ENCODE measurements around the gene GPR26.

Gene GPR26, protein sequence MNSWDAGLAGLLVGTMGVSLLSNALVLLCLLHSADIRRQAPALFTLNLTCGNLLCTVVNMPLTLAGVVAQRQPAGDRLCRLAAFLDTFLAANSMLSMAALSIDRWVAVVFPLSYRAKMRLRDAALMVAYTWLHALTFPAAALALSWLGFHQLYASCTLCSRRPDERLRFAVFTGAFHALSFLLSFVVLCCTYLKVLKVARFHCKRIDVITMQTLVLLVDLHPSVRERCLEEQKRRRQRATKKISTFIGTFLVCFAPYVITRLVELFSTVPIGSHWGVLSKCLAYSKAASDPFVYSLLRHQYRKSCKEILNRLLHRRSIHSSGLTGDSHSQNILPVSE

DNA sequence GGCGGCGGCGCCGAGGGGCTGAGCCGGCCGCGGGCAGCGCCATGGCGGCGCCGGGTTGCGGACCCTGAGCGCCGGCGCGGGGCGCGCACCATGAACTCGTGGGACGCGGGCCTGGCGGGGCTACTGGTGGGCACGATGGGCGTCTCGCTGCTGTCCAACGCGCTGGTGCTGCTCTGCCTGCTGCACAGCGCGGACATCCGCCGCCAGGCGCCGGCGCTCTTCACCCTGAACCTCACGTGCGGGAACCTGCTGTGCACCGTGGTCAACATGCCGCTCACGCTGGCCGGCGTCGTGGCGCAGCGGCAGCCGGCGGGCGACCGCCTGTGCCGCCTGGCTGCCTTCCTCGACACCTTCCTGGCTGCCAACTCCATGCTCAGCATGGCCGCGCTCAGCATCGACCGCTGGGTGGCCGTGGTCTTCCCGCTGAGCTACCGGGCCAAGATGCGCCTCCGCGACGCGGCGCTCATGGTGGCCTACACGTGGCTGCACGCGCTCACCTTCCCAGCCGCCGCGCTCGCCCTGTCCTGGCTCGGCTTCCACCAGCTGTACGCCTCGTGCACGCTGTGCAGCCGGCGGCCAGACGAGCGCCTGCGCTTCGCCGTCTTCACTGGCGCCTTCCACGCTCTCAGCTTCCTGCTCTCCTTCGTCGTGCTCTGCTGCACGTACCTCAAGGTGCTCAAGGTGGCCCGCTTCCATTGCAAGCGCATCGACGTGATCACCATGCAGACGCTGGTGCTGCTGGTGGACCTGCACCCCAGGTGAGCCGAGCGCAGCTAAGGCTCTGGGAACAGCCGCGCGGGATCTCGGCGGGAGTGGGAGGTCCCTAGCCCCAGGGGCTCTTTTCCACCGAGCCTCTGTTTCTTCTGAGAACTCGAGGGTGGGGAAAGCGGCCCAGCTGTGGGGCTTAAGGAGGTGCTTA is at the start of gene GPR26:
Gene GPR26 (plus strand): TSS at position 38 of the 919 bp plus-strand sequence. CDS start 53 bp downstream, at position 91.
- no peak for DNase-seq

DNA sequence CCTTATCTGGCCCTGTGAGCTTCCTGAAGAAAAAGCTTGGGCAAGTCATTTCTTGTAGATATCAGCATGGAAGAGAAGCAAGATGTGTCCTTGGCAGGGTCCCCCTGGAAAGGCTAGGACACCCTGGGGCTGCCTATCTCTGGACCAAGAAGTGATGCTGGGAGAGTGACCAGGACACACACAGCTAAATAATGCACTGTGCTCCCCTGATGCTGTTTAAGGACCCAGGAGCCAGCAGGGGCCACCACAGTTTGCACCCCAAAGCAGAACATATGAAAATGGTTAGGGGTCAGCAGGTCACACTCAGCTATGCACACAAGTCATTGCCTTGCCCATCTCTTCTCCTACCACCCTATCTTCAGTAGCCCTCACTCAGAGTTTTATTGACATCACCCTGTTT is 47.9 kb upstream of the GPR26 start:
- DNase-seq, result no peak

DNA sequence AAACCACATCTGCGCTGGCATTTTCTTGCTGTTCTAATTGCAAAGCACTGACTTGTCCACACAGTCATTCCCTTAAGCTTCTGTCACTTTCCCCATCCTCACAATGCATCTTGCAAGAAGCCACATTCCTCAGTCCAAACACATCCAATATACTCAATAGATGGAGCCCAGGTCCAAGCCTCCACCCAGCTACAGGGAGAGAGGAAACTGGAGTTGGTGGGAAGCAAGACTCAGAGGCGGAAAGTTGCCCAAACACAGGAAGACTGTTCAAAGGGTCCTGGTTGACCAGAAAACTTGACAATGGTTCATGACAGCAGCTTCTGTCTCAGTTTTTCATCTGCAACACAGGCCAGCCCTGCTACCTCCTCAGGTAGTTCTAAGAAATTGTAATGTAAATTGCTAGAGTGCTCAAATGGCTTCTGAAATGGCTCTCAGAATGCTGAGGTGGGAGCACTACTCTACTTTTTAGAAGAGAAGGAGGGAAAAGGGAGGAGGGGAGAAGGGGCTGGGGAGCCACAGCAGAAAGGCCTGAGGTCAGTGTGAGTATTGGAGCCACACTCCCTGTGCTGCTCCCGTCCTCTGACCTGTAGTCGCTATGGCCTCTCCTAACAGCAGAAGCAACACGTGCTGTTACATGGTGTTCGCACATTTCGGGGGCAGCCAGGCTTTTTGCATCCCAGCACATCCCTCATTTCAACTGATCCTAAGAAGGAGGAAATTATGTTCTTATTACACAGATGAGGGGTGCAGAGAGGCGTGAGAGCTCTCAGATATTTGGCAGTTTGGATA is 46.9 kb upstream of the GPR26 start:
- DNase-seq, result no peak

DNA sequence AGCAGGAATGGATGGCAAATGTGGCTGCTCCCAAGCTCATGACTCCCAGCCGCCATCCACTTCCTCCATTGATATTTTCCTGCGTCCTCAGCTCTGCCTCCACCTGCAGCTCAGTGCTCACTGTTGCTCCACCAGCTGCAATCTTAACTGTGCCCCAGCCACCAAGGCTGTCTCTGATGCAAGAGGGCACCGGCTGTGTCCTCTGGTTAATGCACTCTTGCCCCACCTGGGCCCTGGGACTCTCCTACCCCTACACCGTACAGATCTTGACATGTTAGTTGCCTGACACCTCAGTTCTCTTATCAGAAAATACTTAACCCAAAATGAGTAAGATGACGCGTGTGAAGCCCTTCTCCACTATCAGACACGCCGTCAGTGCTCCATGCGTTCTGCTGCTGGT is 45.5 kb upstream of the GPR26 start:
- no peak for DNase-seq

DNA sequence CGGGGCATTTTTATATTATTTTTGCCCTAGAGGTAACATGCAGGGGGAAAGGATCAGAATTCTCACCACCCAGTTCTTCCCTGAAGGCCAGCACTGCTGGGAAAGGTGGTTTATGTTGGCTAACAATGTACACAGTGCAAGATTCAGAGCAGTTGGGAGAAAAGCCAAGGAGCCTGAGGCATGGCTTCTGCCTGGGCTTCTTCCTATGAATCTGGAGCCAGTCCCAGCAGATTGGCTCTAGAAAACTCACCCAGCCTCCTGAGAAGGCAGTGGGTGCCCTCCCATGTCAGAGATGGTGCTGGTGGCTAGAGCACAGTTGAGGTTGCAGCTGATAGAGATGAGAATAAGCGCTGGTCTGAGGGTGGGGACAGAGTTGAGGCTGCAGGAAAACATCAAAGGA is 44.7 kb upstream of the GPR26 start:
- no peak for DNase-seq

DNA sequence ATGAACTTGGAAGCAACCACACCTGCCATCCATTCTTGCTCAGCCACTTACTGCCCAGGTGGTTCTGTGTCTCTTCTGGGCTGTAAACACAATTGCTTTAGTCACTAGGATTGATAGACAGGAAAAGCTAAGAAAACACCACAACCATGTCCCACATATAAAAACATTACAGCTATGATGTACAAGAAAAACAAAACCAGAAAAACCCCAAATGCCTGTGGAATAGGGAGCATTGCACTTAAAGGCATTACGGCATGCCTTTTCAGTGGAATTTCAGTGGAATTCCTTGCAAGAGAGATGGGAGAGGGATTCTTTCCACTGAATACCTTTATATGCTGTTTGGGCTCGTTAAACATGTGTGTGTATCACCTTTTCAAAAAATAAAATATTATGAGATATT is 44.2 kb upstream of the GPR26 start:
- no peak for DNase-seq

DNA sequence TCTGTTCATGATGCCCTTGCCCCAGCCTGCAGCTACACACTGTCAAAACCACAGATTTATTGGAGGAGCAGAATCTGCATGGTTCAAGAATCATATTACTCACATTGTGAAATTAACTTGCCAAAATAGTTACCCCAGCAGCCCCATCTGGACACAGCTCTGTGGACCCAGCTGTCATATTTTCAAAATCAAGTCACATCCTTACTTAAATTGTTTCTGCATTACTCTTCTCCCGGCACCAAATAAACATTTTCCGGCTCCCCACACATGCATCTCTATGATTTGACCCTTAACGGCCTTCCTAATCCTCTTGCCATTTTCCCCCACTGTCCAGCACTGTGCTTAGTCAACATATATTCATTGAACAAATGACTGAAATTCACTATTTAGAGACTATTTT is 43.8 kb upstream of the GPR26 start:
- DNase-seq, result no peak

DNA sequence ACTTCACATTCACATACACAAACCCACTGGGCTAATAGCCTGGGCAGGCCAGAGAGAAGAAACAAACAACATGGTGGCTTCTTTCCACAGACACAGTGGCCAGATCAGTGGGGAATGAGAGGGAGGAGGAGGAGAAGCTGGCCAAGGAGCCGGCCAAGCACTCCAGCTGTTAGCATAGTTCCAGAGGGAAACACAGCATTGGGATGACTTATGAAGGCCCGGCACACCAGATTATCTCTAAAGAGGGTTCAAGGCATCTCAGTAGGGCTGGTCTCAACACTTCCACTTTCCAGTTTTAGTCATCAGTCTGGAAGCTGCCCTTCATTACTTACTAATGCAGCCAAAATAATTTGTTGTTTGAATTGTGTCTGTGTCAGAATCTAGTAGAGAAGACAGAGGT is 42.1 kb upstream of the GPR26 start:
- no peak for DNase-seq

DNA sequence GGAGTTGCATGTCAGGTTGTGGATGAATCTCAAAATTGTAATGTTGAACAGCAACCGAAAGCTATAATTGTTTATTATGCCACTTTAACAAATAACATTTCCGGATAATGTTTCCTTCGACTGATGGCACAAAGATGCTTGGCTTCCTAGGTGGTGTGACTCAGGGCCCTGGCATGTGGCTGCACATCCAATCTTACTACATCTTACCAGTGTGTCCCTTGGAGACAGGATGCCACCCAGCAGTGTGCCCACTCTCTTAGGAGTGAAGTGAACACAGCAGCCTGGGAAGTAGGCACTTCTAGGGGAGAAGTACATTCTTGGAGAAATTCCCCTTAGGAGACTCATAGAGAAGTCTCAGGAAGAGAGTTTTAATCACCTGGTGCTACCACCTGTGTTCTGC is 33.0 kb upstream of the GPR26 start:
- DNase-seq, result no peak

DNA sequence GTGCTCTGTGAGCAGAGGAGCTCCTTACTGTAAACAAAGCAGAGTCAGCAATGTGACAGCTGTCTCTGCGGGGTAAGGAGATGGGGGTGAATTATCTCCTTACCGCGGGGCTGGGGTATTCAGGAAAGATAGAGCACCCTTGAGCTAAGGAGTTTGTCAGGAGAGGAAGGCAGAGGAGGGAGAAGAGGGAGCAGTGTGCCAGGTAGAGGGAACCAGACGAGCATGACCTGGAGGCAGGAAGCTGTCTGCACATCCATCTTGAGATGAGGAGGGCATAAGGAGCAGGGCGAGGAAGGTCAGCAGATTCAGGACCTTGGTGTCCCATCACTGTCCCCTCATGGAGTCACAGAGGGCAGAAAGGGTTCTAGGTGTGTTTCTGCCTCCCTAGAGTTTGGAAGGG is 32.5 kb upstream of the GPR26 start:
- no peak for DNase-seq

DNA sequence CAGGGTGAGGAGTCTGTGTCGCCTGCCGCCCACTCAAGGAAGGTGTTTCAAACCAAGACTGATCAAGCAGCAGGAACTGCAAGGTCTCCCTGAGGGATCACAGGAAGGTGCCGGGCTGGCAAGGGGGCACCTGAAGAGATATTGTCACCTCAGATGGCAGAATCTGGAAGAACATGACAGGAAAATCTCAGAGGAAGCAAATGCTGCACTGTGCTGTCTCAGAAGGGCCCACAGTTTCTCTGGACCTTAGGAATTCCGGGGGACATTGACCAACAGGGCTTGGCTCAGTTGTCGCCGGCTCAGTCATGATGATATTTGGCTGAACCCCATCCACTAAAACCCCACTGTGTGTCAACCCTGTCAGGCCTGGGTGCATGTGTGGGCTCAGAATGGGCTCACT is 31.9 kb upstream of the GPR26 start:
- DNase-seq, result no peak

DNA sequence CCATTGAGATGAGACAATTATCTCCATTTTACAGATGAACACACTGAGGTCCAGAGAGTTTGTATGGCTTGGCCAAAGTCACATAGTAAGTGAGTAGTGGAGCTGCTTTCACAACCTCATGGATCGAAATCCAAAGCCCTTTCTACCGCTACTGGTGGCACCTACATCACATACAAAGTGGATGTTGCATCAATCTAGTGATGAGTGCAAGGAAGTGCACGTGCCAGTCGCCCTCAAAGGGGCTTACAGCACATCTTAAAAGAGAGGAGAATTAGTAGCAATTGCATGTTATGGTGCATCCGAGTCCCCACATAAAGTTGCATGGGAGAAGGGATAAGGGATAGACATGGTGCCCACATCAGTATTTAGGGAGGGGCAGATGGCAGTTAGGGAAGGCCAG is 31.0 kb upstream of the GPR26 start:
- no peak for DNase-seq

DNA sequence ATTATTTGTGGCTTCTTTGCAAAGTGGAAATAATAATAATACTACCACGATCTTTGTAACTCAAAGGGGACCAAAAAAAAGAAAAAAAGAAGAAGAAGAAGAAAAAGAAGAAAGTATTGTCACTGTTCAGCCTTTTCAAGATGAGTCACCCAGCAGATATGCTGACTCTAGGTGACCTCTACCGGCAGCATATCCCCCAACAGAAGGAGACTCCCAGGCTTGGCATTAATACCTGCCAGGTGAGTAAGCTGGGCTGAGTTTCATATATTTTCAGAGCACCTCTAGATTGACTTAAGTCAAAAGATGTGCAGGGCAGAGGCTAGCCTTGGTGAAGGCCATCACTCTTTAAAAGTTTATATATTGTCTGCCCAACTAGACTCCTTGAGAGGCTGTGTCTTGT is 30.4 kb upstream of the GPR26 start:
- DNase-seq, result no peak

DNA sequence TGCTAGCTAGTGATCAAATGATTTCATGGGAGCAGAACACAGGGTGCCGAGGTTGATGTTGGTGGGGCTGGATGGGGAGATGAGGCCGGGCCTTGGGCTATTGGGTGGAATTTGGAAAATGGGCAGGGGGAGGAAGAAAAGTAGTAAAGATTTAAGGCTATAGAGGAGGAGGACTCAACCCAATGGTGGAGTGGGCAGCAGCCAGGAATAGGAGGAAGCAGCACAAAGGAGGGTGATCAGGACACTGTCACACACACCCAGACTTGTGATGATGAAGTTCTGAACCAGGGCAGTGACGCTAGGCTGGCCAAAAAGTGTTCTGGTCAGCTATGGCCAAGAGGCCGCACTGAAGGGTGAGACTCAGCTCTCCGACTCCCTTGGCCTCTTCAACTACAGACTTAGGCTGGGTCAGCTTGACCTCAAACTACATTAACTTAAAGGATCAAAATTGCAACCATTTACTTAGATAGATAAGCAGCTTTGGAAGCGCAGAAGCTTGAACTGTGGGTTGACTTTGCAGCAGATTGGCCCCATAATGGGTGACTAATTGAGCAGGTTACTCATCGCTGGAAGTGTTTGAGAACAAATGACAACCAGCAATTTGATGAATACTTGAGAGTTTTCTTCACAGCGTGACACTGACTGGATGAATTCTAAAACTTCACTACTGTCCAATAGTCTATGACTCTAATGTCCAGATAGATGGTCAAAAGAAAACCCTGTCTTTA is 29.4 kb upstream of the GPR26 start:
- DNase-seq, result no peak

DNA sequence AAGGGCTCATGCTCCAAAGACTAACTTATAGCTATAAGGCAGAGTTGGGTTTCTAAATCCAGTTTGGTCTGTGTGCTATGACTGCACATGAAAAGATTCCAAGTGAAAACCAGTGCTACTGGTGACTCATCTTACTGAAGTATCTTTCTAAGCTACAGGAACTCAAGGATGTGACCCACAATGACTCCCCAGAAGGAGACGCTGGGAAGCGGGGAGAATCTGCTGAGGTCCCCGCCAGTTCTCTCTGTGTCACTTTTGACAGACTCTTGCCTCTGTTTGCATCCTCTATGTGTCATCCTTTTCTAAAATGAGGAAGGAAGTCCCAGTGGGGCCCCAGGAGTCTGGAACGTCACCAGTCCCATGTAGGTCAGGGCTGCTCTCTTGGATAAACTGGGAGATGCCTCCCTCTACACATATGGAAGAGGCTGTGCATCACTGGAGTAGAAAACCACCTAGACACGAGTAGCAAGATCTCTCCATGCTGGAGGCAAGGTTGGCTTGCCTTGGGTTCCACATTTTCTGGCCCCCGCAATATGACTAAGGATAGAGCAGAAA is 28.8 kb upstream of the GPR26 start:
- DNase-seq, result no peak

DNA sequence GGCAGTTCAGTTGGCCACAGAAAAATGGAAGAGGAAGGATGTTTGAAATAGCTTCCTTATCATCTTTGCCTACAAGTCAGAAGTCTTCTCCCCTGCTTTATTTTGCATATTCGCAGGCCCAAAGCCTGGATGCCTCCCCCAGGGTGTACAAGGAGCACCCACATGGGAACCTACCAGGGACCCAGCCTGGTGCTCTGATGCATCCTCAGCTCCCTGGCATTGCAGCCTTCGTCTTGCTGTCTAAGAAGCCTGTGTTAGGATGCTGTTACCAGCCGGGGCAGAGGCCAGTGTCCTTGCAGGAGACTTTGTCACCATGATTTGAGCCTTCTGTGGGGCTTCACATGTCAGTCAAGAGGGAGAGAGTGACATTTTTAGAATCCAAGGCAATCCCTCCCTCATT is 27.0 kb upstream of the GPR26 start:
- DNase-seq, result no peak

DNA sequence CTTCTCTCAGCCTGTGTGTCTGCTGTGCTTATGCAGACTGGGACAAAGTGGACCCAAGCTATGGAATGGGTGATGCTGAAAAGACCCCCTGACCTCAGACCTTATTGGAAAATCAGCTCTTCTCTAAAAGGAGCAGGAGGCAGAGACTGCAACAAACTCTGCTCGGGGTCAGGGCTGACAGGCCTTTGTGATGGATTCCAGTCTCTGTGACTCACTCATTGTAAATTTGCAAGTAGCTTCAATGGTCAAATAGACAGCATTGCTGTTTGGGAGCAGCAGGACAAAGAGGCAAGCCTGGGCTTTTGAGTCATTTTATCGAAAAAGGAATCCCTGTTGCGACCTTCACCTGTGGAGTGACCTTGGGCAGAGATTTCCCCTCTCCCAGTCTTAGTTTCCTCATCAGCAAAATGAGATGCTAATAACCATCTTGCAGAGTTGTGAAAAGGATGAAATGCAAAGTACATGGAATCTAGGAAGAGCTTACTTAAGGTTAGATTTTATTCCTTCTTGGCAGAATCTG is 26.1 kb upstream of the GPR26 start:
- no peak for DNase-seq

DNA sequence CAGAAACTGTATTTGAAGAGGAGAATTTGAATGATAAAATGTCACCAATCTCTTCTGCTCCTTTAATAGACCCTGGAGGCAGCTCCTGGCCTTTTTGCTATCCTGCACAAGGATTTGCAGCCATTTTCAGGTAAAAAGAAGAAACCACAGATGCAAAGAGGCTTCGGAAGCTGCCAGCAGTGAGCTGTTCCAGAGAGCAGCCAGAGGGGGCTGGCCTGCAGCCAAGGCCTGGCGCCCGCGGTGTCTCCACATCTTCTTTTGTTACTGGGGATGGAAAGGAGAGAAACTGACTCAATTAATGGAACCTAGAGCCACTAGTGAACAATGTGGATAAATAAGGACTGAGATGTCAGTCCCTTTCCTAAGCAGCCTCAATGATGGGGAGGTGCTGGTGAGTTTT is 23.9 kb upstream of the GPR26 start:
- DNase-seq, result no peak

DNA sequence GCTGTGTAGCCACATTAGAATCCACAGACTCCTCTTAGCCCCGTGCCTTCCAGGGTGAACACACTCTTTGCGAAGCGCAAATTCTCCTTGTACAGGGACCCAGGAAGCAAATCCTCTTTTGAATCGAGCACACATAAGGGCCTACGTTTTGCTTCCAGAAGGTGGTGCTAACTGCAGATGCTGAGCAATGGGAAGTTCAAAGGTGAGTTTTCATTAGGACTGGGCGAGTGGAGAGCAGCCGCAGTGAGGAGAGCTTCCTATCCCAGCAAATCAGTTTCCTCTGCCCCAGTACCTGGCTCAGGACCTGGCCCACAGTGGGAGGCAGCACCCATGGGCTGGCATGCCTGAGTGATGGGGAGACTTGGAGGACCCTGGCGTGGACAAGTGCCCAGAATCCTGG is 23.5 kb upstream of the GPR26 start:
- no peak for DNase-seq

DNA sequence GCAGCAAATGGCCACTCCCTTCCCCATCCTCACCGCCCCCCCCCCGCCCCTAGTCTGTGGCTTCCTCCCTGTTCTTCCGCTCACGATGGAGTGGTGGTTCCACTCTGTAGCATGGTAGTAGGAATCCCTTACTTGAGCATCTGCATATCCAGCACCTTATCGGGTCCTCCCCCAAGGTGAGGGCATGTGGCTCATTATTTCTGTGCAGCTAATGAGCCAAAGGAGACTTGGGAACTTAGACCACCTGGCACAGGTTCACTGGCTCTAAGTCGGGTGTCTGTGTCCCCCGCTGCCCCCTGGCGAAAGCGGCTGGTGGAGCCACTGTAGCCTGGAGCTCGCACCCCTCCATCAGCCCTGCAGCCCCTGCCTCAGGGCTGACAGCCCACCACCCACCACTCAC is 22.8 kb upstream of the GPR26 start:
- no peak for DNase-seq

DNA sequence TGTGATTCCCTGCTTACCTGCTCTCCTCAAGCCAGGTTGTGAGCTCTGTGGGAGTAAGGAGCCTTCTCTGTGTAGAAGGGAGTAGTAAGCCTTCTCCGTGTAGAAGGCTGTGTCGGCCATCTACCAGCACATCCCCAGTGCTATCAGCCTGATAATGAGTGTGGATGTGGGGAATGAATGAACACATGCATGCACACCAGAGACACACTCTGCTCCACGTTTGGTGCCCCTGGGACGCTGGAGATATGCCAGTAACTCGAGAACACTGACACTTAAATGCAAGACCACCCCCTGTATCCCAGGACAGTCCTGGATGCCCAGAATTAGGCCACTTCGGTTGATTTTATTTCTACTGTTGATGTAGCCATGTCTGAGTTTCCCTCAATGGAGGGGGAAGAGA is 21.1 kb upstream of the GPR26 start:
- DNase-seq, result no peak

DNA sequence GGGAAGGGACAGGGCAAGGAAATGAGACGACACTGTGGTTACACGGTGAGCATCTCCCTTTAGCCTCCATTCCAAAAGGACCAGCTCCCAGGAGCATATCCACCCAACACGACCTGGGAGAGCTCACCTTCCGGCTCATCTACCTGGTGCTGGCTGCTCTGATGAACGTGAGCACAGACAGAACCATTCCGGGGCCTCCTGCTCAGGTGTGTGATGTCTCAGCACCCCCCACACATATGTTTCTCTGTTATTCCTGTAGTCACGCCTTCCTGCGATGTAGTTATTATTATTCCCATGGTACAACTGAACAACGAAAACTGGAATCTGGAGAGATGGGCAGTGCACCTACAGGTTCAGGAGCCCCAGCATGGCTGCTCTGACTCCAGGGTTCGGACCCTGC is 20.5 kb upstream of the GPR26 start:
- DNase-seq, result no peak

All from NCI-H2081 (cell line).